Keratinocyte (primary cell): ENCODE results near the gene FRMD4B. TPM values are rescaled to one million over a fixed set of nuclear protein-coding genes. Genes with fewer than 3 reads are reported as not detected.

Experiments
- DNase-seq: peaks from one replicate; pipeline ENCODE4 v3.0.0-alpha.2; 2011; ENCODE audit warnings: low read depth, missing footprints, low spot score
- FAIRE-seq: peaks from 2 replicates; lab custom pipeline; 2011; peaks lifted over from hg19 to GRCh38; lab: Jason Lieb, UNC
- H2AFZ ChIP-seq: 2 replicates; pipeline ENCODE4 v1.6.0; 2012; ENCODE audit warnings: low read length, control low read depth, inconsistent platforms; ENCODE audit not compliant: control insufficient read depth
- H3K27ac ChIP-seq: 2 replicates; pipeline ENCODE4 v1.5.1; 2011; ENCODE audit warnings: low read length; ENCODE audit not compliant: control insufficient read depth, insufficient read depth
- H3K27me3 ChIP-seq: 3 replicates; pipeline ENCODE4 v1.6.0; 2011; ENCODE audit warnings: low read length; ENCODE audit not compliant: control insufficient read depth, insufficient read depth; ENCODE audit errors: extremely low read depth
- H3K36me3 ChIP-seq, 2 experiments: 2 replicates in 1 of 2; 3 replicates in 1 of 2; pipeline ENCODE4 v1.5.1; 2011; ENCODE audit warnings: low read length in 2 of 2, mild to moderate bottlenecking in 1 of 2; ENCODE audit not compliant: control insufficient read depth in 2 of 2, insufficient read depth in 2 of 2; ENCODE audit errors: extremely low read depth in 1 of 2
- H3K4me1 ChIP-seq: 3 replicates; pipeline ENCODE4 v1.5.1; 2011; ENCODE audit warnings: low read length; ENCODE audit not compliant: control insufficient read depth, insufficient read depth; ENCODE audit errors: extremely low read depth
- H3K4me2 ChIP-seq: 3 replicates; pipeline ENCODE4 v1.6.0; 2011; ENCODE audit warnings: low read depth, low read length; ENCODE audit not compliant: control insufficient read depth, insufficient read depth; ENCODE audit errors: extremely low read depth
- H3K4me3 ChIP-seq, 3 experiments: fragments of 200-600 bp in 1 of 3; sonication (generic) in 1 of 3; 2 replicates in 2 of 3; 3 replicates in 1 of 3; pipeline ENCODE4 v1.5.1; 2011 to 2016; ENCODE audit warnings: low read length in 3 of 3, mild to moderate bottlenecking in 3 of 3, control low read depth in 2 of 3, inconsistent platforms in 1 of 3, low read depth in 1 of 3, mixed read lengths in 1 of 3, mixed run types in 1 of 3, moderate library complexity in 1 of 3; ENCODE audit not compliant: control insufficient read depth in 2 of 3, insufficient read depth in 2 of 3; ENCODE audit errors: extremely low read depth in 1 of 3
- H3K79me2 ChIP-seq: 2 replicates; pipeline ENCODE4 v1.6.0; 2012; ENCODE audit warnings: low read length; ENCODE audit not compliant: control insufficient read depth, insufficient read depth
- H3K9ac ChIP-seq: 3 replicates; pipeline ENCODE4 v1.6.0; 2011; ENCODE audit warnings: low read length; ENCODE audit not compliant: control insufficient read depth, insufficient read depth; ENCODE audit errors: extremely low read depth
- H3K9me1 ChIP-seq: 3 replicates; pipeline ENCODE4 v1.6.0; 2011; ENCODE audit warnings: low read length; ENCODE audit not compliant: control insufficient read depth, insufficient read depth; ENCODE audit errors: extremely low read depth
- H3K9me3 ChIP-seq: 2 replicates; pipeline ENCODE4 v1.5.1; 2012; ENCODE audit warnings: low read depth, low read length; ENCODE audit not compliant: control insufficient read depth
- H4K20me1 ChIP-seq: 3 replicates; pipeline ENCODE4 v1.6.0; 2011; ENCODE audit warnings: low read length; ENCODE audit not compliant: control insufficient read depth, insufficient read depth; ENCODE audit errors: extremely low read depth
- CTCF ChIP-seq, 3 experiments: IDR thresholded peaks in 1 of 3; conservative IDR thresholded peaks in 1 of 3; optimal IDR thresholded peaks in 1 of 3; 2 replicates in 2 of 3; 3 replicates in 1 of 3; pipeline versions ENCODE3 to v1.5.1; 2011; ENCODE audit warnings: low read length in 3 of 3, mild to moderate bottlenecking in 3 of 3, moderate library complexity in 2 of 3, control low read depth in 1 of 3, inconsistent platforms in 1 of 3; ENCODE audit not compliant: insufficient read depth in 2 of 3; ENCODE audit errors: extremely low read depth in 1 of 3
- EZH2 ChIP-seq: IDR thresholded peaks from one replicate; pipeline ENCODE4 v1.6.1; 2012; ENCODE audit warnings: inconsistent platforms, mild to moderate bottlenecking, low read length, moderate library complexity
- dilution Hi-C: fragments of 300-500 bp; cut with MboI; formaldehyde crosslinking; loops from one replicate; pipeline ENCODE4 v1.7.0; 2020; ENCODE audit warnings: low sequenced_read_pairs; ENCODE audit not compliant: extremely low pct_ligation_motif_present
- polyA plus RNA-seq, 5 experiments: library from polyadenylated mRNA; depleted of rRNA in 3 of 5; stranded (reverse) in 3 of 5; stranded (forward) in 1 of 5; unstranded in 1 of 5; fragments of >200 nt; gene quantifications; 1 replicate in 1 of 5; 2 replicates in 3 of 5; 3 replicates in 1 of 5; pipeline versions ENCODE4 v1.2.1 to v1.2.3, GENCODE V29; 2011 to 2012; ENCODE audit warnings: missing spikeins in 2 of 5, low read depth in 1 of 5, low replicate concordance in 1 of 5

FRMD4B gene
- polyA plus RNA-seq, 1 donor (not counting 4 experiments of a cell fraction or from before 2014, with no cell fraction given), result 48.3 TPM

- H4K20me1 ChIP-seq, result no peaks in the 10 kb centered on the region
- H2AFZ ChIP-seq, result no peak overlapping the region
- H3K4me3 ChIP-seq, result no peak overlapping the region
- DNase-seq, result no peak
- dilution Hi-C loops, result no loop called here
- no peaks in the 10 kb centered on the region for H3K27me3 ChIP-seq
- H3K4me1 ChIP-seq, result no peaks in the 10 kb centered on the region
- peak; percentile 46 for FAIRE-seq
- H3K79me2 ChIP-seq, result peaks cover 17% of the 10 kb centered on the region
- no peak overlapping the region for H3K9ac ChIP-seq
- no peaks in the 10 kb centered on the region for H3K9me1 ChIP-seq
- H3K4me2 ChIP-seq, result no peak overlapping the region
- peaks cover 5 to 11% of the 10 kb centered on the region in 2 experiments for H3K36me3 ChIP-seq
- TF ChIP-seq EZH2, result no peak
- TF ChIP-seq CTCF (optimal IDR thresholded peaks at IDR 0.05 in 1 of 3, IDR thresholded peaks at IDR 0.05 in 1 of 3, conservative IDR thresholded peaks at IDR 0.05 in 1 of 3; ENCODE audit: extremely low read depth in 1 of 3, insufficient read depth in 2 of 3, low read length in 3 of 3), result no peak
- no peak overlapping the region for H3K27ac ChIP-seq
- peaks cover 4% of the 10 kb centered on the region for H3K9me3 ChIP-seq
Observed at GRCh38 chr3:69400683-69401082, 14.8 kb upstream of the FRMD4B start.

- peaks cover 0 to 8% of the 10 kb centered on the region in 2 experiments for H3K36me3 ChIP-seq
- FAIRE-seq, result no peak
- TF ChIP-seq CTCF (optimal IDR thresholded peaks at IDR 0.05 in 1 of 3, IDR thresholded peaks at IDR 0.05 in 1 of 3, conservative IDR thresholded peaks at IDR 0.05 in 1 of 3; ENCODE audit: extremely low read depth in 1 of 3, insufficient read depth in 2 of 3, low read length in 3 of 3), result no peak
- no peak for TF ChIP-seq EZH2
Observed at GRCh38 chr3:69392850-69393249, 7.0 kb upstream of the FRMD4B start.

More at GRCh38 chr3:69392850-69393249, 7.0 kb upstream of the FRMD4B start:
- Histone ChIP-seq H3K27me3 (no peaks in the 10 kb centered on the region), H3K4me2 (no peak overlapping the region), H3K9ac (no peak overlapping the region), H3K4me3 (no peak overlapping the region), H3K79me2 (peaks cover 12% of the 10 kb centered on the region), H4K20me1 (no peaks in the 10 kb centered on the region), H3K27ac (no peak overlapping the region), H3K9me1 (no peaks in the 10 kb centered on the region), H3K9me3 (no peaks in the 10 kb centered on the region), H2AFZ (no peak overlapping the region), H3K4me1 (peaks cover 11% of the 10 kb centered on the region)
- no peak for DNase-seq
- dilution Hi-C loops, result no loop called here
